MM.1S (cell line): ENCODE results near the gene PTPRN2.

ENCODE experiments used
- DNase-seq: peaks from one replicate; pipeline ENCODE4 v3.0.0-alpha.2; 2015
- H2AFZ ChIP-seq: fragments of 300-600 bp; sonication (generic); 2 replicates; pipeline ENCODE4 v1.6.0; 2016; ENCODE audit warnings: antibody characterized with exemption, low read length
- H3F3A ChIP-seq: fragments of 300-600 bp; sonication (generic); 2 replicates; pipeline ENCODE4 v1.6.1; 2016; ENCODE audit warnings: mild to moderate bottlenecking, antibody characterized with exemption, low read length, moderate library complexity, mixed read lengths; ENCODE audit not compliant: insufficient read depth
- H3K27ac ChIP-seq: fragments of 300-600 bp; sonication (generic); 2 replicates; pipeline ENCODE4 v1.5.1; 2016; ENCODE audit warnings: mild to moderate bottlenecking, low read length
- H3K27me3 ChIP-seq: fragments of 300-600 bp; sonication (generic); replicated peaks from 2 replicates; pipeline ENCODE4 v1.6.0; 2016; ENCODE audit warnings: low read length; ENCODE audit not compliant: insufficient read depth
- H3K36me3 ChIP-seq: fragments of 300-600 bp; sonication (generic); replicated peaks from 2 replicates; pipeline ENCODE4 v1.6.1; 2016; ENCODE audit warnings: mild to moderate bottlenecking, low read length, mixed read lengths; ENCODE audit not compliant: insufficient read depth
- H3K4me1 ChIP-seq: fragments of 300-600 bp; sonication (generic); 2 replicates; pipeline ENCODE4 v1.6.1; 2016; ENCODE audit warnings: low read length, mixed read lengths
- H3K4me2 ChIP-seq: fragments of 300-600 bp; sonication (generic); 2 replicates; pipeline ENCODE4 v1.6.0; 2016; ENCODE audit warnings: low read depth, low read length
- H3K4me3 ChIP-seq: fragments of 300-600 bp; sonication (generic); 2 replicates; pipeline ENCODE4 v1.5.1; 2016; ENCODE audit warnings: low read length, mixed read lengths
- H3K79me2 ChIP-seq: fragments of 300-600 bp; sonication (generic); 2 replicates; pipeline ENCODE4 v1.6.1; 2016; ENCODE audit warnings: mixed run types, low read length, mixed read lengths
- H3K9ac ChIP-seq: fragments of 300-600 bp; sonication (generic); 2 replicates; pipeline ENCODE4 v1.6.1; 2016; ENCODE audit warnings: low read length, mixed read lengths
- H3K9me2 ChIP-seq: fragments of 300-600 bp; sonication (generic); replicated peaks from 2 replicates; pipeline ENCODE4 v1.6.1; 2016; ENCODE audit warnings: mild to moderate bottlenecking, low read length, mixed read lengths; ENCODE audit not compliant: insufficient read depth
- H3K9me3 ChIP-seq: fragments of 300-600 bp; sonication (generic); replicated peaks from 2 replicates; pipeline ENCODE4 v1.6.1; 2016; ENCODE audit warnings: mild to moderate bottlenecking, low read length, mixed read lengths; ENCODE audit not compliant: insufficient read depth
- H4K20me1 ChIP-seq: fragments of 300-600 bp; sonication (generic); 2 replicates; pipeline ENCODE4 v1.6.1; 2016; ENCODE audit warnings: mild to moderate bottlenecking, low read length, moderate library complexity, mixed read lengths; ENCODE audit not compliant: insufficient read depth
- EZH2 ChIP-seq: fragments of 300-600 bp; sonication (generic); optimal IDR thresholded peaks from 2 replicates; pipeline ENCODE3; 2017; ENCODE audit warnings: low read depth, mild to moderate bottlenecking, antibody characterized with exemption, low read length, mixed read lengths
- EZH2phosphoT487 ChIP-seq: fragments of 300-600 bp; sonication (generic); IDR thresholded peaks from 2 replicates; pipeline ENCODE4 v1.6.1; 2018; ENCODE audit warnings: antibody characterized with exemption, low read length
- TF ChIP-seq, protein P1 (sequence below): fragments of 300-600 bp; sonication (generic); IDR thresholded peaks from 2 replicates; pipeline ENCODE4 v1.5.1; 2016; ENCODE audit warnings: antibody characterized with exemption, low read length, mixed read lengths

The PTPRN2 gene

DNA sequence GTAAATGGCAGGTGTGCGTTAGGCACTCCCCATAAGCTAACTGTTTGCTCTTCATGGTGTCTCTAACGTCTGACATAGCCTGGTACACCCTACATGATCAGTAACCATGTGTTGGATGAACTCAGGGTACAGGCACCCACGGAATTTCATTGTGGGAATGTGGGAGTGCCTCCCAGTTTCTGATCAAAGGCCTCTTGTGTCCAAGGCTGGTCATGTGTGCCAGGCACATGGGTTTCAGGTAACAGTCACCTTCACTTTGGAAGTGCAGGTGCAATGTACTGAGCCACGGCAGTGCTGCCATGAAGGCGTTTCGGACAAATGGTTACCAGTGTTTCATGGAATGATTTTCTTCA lies 952.5 kb downstream of the PTPRN2 start:
- Histone ChIP-seq H3K4me2 (no peak overlapping the region), H3K9me3 (no peaks in the 10 kb centered on the region), H3K9ac (no peak overlapping the region), H3K4me1 (no peaks in the 10 kb centered on the region), H2AFZ (no peak overlapping the region), H3K79me2 (no peaks in the 10 kb centered on the region), H3K36me3 (no peaks in the 10 kb centered on the region), H3F3A (no peaks in the 10 kb centered on the region), H4K20me1 (no peaks in the 10 kb centered on the region), H3K9me2 (no peaks in the 10 kb centered on the region), H3K4me3 (no peak overlapping the region), H3K27ac (no peak overlapping the region), H3K27me3 (peaks cover 96% of the 10 kb centered on the region)
- TF ChIP-seq EZH2phosphoT487 (no peak), EZH2 (no peak)
- TF ChIP-seq, protein P1, sequence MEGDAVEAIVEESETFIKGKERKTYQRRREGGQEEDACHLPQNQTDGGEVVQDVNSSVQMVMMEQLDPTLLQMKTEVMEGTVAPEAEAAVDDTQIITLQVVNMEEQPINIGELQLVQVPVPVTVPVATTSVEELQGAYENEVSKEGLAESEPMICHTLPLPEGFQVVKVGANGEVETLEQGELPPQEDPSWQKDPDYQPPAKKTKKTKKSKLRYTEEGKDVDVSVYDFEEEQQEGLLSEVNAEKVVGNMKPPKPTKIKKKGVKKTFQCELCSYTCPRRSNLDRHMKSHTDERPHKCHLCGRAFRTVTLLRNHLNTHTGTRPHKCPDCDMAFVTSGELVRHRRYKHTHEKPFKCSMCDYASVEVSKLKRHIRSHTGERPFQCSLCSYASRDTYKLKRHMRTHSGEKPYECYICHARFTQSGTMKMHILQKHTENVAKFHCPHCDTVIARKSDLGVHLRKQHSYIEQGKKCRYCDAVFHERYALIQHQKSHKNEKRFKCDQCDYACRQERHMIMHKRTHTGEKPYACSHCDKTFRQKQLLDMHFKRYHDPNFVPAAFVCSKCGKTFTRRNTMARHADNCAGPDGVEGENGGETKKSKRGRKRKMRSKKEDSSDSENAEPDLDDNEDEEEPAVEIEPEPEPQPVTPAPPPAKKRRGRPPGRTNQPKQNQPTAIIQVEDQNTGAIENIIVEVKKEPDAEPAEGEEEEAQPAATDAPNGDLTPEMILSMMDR, result no peak
- no peak for DNase-seq

DNA sequence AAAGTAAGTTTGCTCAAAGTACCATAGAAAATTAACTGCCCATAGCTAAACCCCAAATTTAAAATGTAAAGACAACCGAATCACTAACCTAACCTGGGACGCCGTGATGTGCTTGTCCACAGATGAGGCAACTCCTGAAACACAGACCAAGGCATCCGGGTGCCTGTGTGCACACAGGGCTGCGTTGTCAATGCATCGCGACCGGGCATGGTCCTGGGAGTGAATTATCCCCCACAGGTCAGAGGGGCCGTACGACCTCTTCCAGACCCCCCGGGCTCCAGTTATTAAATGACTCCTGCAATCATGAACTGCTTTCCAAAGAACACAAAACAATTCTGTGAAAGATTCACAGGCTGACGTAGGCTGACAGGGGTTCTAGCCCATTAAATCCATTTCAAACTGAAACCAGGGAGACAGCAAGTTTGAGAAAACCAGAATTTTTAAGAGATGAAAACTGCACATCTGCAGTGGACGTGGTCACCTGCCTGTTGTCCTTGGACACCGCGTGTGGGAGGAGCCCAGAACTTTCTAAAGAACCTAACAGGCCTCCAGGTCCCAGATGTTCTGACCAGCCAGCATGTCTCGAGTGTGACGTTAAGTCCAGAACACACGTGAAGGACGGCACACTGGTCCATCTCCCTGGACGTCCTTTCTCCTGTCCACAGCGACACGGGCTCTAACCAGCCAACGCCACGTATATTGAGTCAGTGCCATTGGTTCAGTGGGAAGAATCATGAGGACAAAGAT lies 953.0 kb downstream of the PTPRN2 start:
- H3K27me3 ChIP-seq, result peaks cover 96% of the 10 kb centered on the region
- DNase-seq, result no peak
- no peak overlapping the region for H3K4me2 ChIP-seq
- no peaks in the 10 kb centered on the region for H3K9me3 ChIP-seq
- H3K27ac ChIP-seq, result no peak overlapping the region
- no peaks in the 10 kb centered on the region for H3K36me3 ChIP-seq
- no peaks in the 10 kb centered on the region for H3F3A ChIP-seq
- H2AFZ ChIP-seq, result no peak overlapping the region
- H4K20me1 ChIP-seq, result no peaks in the 10 kb centered on the region
- H3K9ac ChIP-seq, result no peak overlapping the region
- H3K9me2 ChIP-seq, result no peaks in the 10 kb centered on the region
- no peaks in the 10 kb centered on the region for H3K4me1 ChIP-seq
- no peak overlapping the region for H3K4me3 ChIP-seq
- H3K79me2 ChIP-seq, result no peaks in the 10 kb centered on the region
- TF ChIP-seq EZH2phosphoT487, result no peak
- no peak for TF ChIP-seq EZH2
- TF ChIP-seq, protein P1, result no peak

DNA sequence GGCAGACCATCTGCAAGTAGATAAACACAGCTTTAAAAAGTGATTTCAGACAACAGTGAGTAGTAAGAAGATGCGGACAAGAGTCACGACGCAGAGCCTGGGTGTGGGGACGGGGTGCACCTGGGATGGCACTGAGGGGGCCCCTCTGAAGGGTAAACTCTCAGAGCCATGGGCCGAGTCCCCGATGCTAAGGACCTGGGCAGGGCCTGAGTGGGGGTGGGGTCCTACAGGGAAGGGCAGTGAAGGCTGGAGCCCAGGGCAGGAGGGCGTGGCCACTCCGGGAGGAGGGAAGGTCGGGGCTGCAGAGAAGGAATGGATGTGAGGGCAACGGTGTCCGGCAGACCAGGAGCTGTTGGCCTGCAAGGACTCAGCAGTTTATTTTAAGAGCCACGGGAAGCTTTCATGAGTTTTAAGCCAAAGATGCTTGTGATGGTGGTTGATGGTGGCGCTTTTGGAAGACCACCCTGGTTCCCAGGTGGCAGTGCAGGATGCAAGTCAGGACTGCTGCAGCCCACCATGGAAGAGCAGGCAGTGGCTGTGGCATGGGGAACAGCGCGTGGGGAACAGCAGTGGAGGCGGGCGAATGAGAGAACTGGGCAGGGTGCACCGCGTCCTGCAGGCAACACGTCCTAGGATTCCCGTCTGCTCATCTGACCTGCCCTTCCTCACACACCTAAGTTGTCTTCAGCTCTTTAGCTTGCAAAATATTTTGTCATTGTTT lies 954.0 kb downstream of the PTPRN2 start:
- no peak overlapping the region for H2AFZ ChIP-seq
- H3K9ac ChIP-seq, result no peak overlapping the region
- peaks cover 98% of the 10 kb centered on the region for H3K27me3 ChIP-seq
- no peaks in the 10 kb centered on the region for H3K9me2 ChIP-seq
- H3F3A ChIP-seq, result no peaks in the 10 kb centered on the region
- no peak overlapping the region for H3K27ac ChIP-seq
- no peaks in the 10 kb centered on the region for H3K4me1 ChIP-seq
- no peak for TF ChIP-seq EZH2phosphoT487
- no peak for TF ChIP-seq EZH2
- TF ChIP-seq, protein P1, result no peak
- no peak overlapping the region for H3K4me3 ChIP-seq
- no peaks in the 10 kb centered on the region for H4K20me1 ChIP-seq
- H3K36me3 ChIP-seq, result no peaks in the 10 kb centered on the region
- H3K79me2 ChIP-seq, result no peaks in the 10 kb centered on the region
- DNase-seq, result no peak
- H3K9me3 ChIP-seq, result no peaks in the 10 kb centered on the region
- H3K4me2 ChIP-seq, result no peak overlapping the region
